Measurements from ENCODE around the gene OBSCN. TPM values are rescaled to one million over a fixed set of nuclear protein-coding genes. Genes with fewer than 3 reads are reported as not detected.

Gene OBSCN
- total and polyA plus RNA-seq, 10 of the 15 experiments (the other 5 are each of a cell fraction or from before 2014, with no cell fraction given) = 0.01 to 0.36 (median 0.08) TPM; not detected in 2

DNA sequence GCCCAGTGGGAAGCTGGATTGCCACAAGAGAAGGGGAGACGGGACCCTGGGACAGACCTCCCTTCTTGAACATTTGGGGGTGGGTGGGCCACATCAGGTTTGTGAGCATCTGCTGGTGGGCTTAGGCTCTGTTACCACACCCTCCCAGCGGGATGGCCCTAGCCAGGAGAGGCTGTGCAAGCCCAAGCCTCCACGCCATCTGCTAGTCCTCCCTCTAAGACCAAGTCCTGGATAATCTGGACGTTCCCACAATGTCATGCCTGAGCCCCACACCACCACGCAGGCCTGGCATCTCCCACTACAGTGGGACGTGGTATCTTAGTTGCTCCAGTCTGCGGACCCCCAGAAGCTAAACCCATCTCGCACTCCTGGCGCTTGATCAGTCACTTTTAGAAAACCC is 46.0 kb upstream of the OBSCN start (continued):
- TF ChIP-seq E2F8 (IDR thresholded peaks at IDR 0.05; ENCODE audit: low read depth, partially characterized antibody) = no peak
- TF ChIP-seq YY1 (IDR thresholded peaks at IDR 0.05; ENCODE audit: low read depth, low read length) = no peak
- TF ChIP-seq JUNB (IDR thresholded peaks at IDR 0.05) = no peak
- no peak for TF ChIP-seq IKZF1 (conservative IDR thresholded peaks at IDR 0.05)
- TF ChIP-seq SMAD1 (IDR thresholded peaks at IDR 0.05; ENCODE audit: low read depth, partially characterized antibody) = no peak
- no peak for TF ChIP-seq NR2C1 (IDR thresholded peaks at IDR 0.05)
- TF ChIP-seq ATF7 (IDR thresholded peaks at IDR 0.05; ENCODE audit: low read depth) = no peak
- TF ChIP-seq CREM (IDR thresholded peaks at IDR 0.05; ENCODE audit: low read depth) = no peak

DNA sequence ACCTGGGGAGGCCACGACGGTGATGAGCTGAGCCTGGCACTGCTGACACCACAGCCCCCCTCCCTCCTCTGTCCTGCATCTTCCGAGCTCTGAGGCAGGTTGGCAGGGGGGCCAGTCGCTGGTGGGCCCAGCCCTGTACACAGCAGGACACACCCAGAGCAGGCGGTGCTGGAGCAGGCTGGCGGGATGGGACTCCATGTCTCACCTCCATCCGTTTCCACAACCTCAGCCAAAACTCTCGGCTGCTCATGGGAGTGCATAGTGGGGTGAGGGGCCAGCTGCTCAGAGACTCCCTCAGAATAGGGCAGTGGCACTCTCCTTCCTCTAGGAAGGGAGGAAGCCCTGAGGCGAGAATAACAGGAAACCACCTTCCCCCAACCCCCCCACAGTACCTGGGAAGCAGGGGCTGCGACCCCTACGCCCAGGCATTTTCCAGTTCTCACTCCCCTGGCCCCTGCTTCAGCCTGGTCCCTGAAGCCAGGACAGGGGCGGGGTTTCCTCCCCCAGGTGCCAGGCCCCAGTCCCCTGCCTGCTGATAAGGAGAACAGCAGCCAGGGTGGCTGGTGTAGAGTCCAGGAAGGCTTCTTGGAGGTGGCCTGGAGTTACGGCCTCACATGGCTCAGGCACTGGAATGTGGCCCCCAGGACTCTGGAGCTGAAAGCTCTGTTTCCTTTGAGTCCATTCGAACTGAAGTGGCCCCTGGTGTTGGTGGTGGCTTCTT is 45.4 kb upstream of the OBSCN start:
- no TSS peak for BruUV-seq (replicated peaks)
- H3K9me3 ChIP-seq (replicated peaks; ENCODE audit: control insufficient read depth, insufficient read depth, low read length) = no peaks in the 10 kb centered on the region
- intact Hi-C loops (cut with micrococcal nuclease; ENCODE audit: unreplicated experiment) = no loop called here
- H3K4me1 ChIP-seq (ENCODE audit: control insufficient read depth, insufficient read depth, low read length) = peaks cover 7% of the 10 kb centered on the region
- POLR2A ChIA-PET = interaction anchor here (1.1 kb wide), 2 partner anchors 10 to 22 kb away, joined by 3 read pairs; no protein-coding TSS in a partner anchor
- SMC1A ChIA-PET (ENCODE audit: uncharacterized antibody, unreplicated experiment) = no interaction called here
- FAIRE-seq (no peak), ATAC-seq (no peak), DNase-seq (ENCODE audit: low read depth, low spot score) (no peak)
- no peaks in the 10 kb centered on the region for H3K27me3 ChIP-seq (replicated peaks in 1 of 2; ENCODE audit: control insufficient read depth in 2 of 2, insufficient read depth in 2 of 2, low read length in 1 of 2)
- H3K4me2 ChIP-seq (ENCODE audit: control insufficient read depth, insufficient read depth) = no peak overlapping the region
- no peaks in the 10 kb centered on the region for H3K36me3 ChIP-seq (ENCODE audit: control insufficient read depth in 2 of 2, insufficient read depth in 2 of 2, low read length in 1 of 2)
- no peak for TF ChIP-seq SMC3 (IDR thresholded peaks at IDR 0.05; ENCODE audit: borderline replicate concordance, low read length)
- no peak for TF ChIP-seq SRF (IDR thresholded peaks at IDR 0.05; ENCODE audit: low read depth in 2 of 2, low read length in 2 of 2)
- no peak overlapping the region for H3K27ac ChIP-seq (ENCODE audit: control insufficient read depth, insufficient read depth)
- H3K79me2 ChIP-seq (ENCODE audit: control insufficient read depth, insufficient read depth, low read length) = peaks cover 4% of the 10 kb centered on the region
- H3K4me3 ChIP-seq = no peak overlapping the region
- no peak overlapping the region for H3K9ac ChIP-seq (ENCODE audit: control insufficient read depth, insufficient read depth, low read length)
- H4K20me1 ChIP-seq (ENCODE audit: control insufficient read depth, insufficient read depth) = no peaks in the 10 kb centered on the region; the same call in 1 of the 2 replicates
- in situ Hi-C loops (cut with MboI) = no loop called here
- RAD21 ChIA-PET (ENCODE audit: unreplicated experiment) = no interaction called here
- CTCF ChIA-PET = no interaction called here
- WGBS (ENCODE audit: insufficient coverage, insufficient replicate concordance, low lambda C conversion rate, missing lambda C conversion rate) = 39% methylated on average over 14 of the region's 14 CpGs
- H2AFZ ChIP-seq (ENCODE audit: control insufficient read depth, low read depth, low read length) = no peak overlapping the region
